Measurements from ENCODE around the gene CPT1C.

CPT1C gene

DNA sequence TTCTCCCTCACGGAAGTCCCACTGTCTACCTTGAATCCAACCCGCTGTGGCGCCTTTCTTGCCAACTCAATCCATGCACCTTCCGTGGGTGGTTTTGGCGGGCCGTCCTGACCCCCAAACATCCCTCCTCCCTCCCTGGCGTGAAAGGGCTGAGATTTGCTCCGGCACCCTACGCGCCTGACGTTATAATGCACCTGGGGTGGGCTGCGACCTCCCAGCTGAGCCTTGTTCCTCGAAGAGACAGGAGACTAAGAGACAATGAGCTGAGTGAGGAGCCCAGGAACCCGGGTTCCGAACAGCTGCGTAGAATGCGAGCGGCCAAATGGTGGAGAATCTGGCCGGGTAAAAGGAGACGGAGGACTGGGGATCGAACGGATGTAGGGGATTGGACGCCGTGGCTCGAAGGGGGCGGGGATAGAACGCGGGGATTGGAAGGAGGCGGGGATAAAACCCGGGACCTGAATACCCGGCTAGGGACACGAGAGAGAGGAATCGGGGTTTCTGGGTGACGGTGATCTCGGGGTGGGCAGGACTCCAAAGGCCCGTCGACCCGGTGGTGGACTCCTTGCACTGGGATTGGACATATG lies at the start of gene CPT1C:
CPT1C (plus strand) TSS at position 461 of the 587 bp plus-strand sequence. CDS start 1,137 bp downstream, outside the sequence.
- H3K9me3 Mint-ChIP-seq (ENCODE audit: low read depth): no peaks in the 10 kb centered on the region
- H3K4me1 Mint-ChIP-seq (ENCODE audit: low read depth): peaks cover 28% of the 10 kb centered on the region
- peaks cover 2% of the 10 kb centered on the region for H3K27me3 Mint-ChIP-seq
- peak within 1 kb of the TSS; percentile 87 for H3K4me3 Mint-ChIP-seq
- H3K36me3 Mint-ChIP-seq: no peaks in the 10 kb centered on the region
- H3K27ac Mint-ChIP-seq: no peak within 1 kb of the TSS

GRCh38 chr19:49641688-49642491 lies 49.0 kb upstream of the CPT1C start, which contains the start of gene SCAF1:
TSS of gene SCAF1 (plus strand) at chr19:49642209. CDS start at chr19:49645027, 2,818 bp downstream.
- Mint-ChIP-seq H3K9me3 (ENCODE audit: low read depth) (no peaks in the 10 kb centered on the region), H3K4me1 (ENCODE audit: low read depth) (peaks cover 50% of the 10 kb centered on the region), H3K4me3 (peak within 1 kb of the TSS; percentile 97), H3K27ac (peak within 1 kb of the TSS; percentile 98), H3K27me3 (no peaks in the 10 kb centered on the region), H3K36me3 (no peaks in the 10 kb centered on the region)

GRCh38 chr19:49642492-49643035 lies 48.4 kb upstream of the CPT1C start:
- Mint-ChIP-seq H3K4me3 (peak overlapping the region; percentile 97), H3K27me3 (no peaks in the 10 kb centered on the region), H3K4me1 (ENCODE audit: low read depth) (peaks cover 50% of the 10 kb centered on the region), H3K36me3 (no peaks in the 10 kb centered on the region), H3K27ac (peak overlapping the region; percentile 93), H3K9me3 (ENCODE audit: low read depth) (no peaks in the 10 kb centered on the region)

GRCh38 chr19:49643466-49643865 lies 47.5 kb upstream of the CPT1C start:
- H3K4me1 Mint-ChIP-seq (ENCODE audit: low read depth): peaks cover 44% of the 10 kb centered on the region
- H3K9me3 Mint-ChIP-seq (ENCODE audit: low read depth): no peaks in the 10 kb centered on the region
- H3K4me3 Mint-ChIP-seq: peak overlapping the region; percentile 97
- H3K27me3 Mint-ChIP-seq: no peaks in the 10 kb centered on the region
- no peaks in the 10 kb centered on the region for H3K36me3 Mint-ChIP-seq
- peak overlapping the region; percentile 84 for H3K27ac Mint-ChIP-seq

GRCh38 chr19:49645592-49645991 lies 45.3 kb upstream of the CPT1C start:
- H3K36me3 Mint-ChIP-seq: no peaks in the 10 kb centered on the region
- H3K4me3 Mint-ChIP-seq: no peak overlapping the region
- H3K27me3 Mint-ChIP-seq: no peaks in the 10 kb centered on the region
- H3K4me1 Mint-ChIP-seq (ENCODE audit: low read depth): peaks cover 30% of the 10 kb centered on the region
- no peak overlapping the region for H3K27ac Mint-ChIP-seq
- no peaks in the 10 kb centered on the region for H3K9me3 Mint-ChIP-seq (ENCODE audit: low read depth)

DNA sequence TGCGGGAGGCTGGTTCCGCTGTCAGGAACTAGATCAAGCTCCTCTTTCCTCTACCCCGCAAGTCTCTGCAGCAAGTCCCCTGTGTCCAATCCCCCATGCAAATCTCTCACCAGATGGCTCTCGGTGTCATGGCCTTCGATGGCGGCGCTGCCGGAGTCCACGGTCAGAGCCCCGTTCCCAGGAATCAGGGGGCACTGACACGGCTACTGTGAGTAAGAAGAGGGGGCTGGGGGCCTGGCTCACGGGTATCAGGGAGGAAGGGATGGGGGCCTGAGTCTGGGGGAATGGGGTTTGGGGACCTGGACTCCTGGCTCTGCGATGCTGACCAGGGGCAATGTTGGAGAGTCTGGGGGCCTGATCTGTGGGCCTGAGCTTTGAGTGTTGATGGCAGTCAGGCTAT lies 44.9 kb upstream of the CPT1C start:
- no peaks in the 10 kb centered on the region for H3K36me3 Mint-ChIP-seq
- no peaks in the 10 kb centered on the region for H3K9me3 Mint-ChIP-seq (ENCODE audit: low read depth)
- H3K4me1 Mint-ChIP-seq (ENCODE audit: low read depth): peaks cover 27% of the 10 kb centered on the region
- no peaks in the 10 kb centered on the region for H3K27me3 Mint-ChIP-seq
- H3K4me3 Mint-ChIP-seq: no peak overlapping the region
- no peak overlapping the region for H3K27ac Mint-ChIP-seq

- Mint-ChIP-seq H3K27me3 (no peaks in the 10 kb centered on the region), H3K4me1 (ENCODE audit: low read depth) (peaks cover 26% of the 10 kb centered on the region), H3K36me3 (no peaks in the 10 kb centered on the region), H3K27ac (no peak overlapping the region), H3K4me3 (no peak overlapping the region), H3K9me3 (ENCODE audit: low read depth) (no peaks in the 10 kb centered on the region)
Observed at GRCh38 chr19:49646586-49646985, 44.3 kb upstream of the CPT1C start.

DNA sequence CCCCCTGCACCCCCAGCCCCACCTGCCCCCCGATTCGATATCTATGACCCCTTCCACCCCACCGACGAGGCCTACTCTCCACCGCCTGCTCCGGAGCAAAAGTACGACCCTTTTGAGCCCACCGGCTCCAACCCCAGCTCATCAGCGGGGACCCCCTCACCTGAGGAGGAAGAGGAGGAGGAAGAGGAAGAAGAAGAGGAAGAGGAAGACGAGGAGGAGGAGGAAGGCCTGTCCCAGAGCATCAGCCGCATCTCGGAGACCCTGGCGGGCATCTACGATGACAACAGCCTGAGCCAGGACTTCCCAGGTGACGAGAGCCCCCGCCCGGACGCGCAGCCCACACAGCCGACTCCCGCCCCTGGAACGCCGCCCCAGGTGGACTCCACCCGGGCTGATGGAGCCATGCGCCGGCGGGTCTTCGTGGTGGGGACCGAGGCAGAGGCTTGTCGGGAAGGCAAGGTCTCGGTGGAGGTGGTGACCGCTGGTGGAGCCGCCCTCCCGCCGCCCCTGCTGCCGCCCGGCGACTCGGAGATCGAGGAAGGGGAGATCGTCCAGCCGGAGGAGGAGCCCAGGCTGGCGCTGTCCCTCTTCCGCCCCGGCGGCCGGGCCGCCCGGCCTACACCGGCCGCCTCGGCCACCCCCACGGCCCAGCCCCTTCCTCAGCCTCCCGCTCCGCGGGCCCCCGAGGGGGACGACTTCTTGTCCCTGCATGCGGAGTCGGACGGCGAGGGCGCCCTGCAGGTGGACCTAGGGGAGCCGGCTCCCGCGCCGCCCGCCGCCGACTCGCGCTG lies 39.7 kb upstream of the CPT1C start:
- H3K36me3 Mint-ChIP-seq: no peaks in the 10 kb centered on the region
- no peaks in the 10 kb centered on the region for H3K4me1 Mint-ChIP-seq (ENCODE audit: low read depth)
- no peaks in the 10 kb centered on the region for H3K9me3 Mint-ChIP-seq (ENCODE audit: low read depth)
- H3K27ac Mint-ChIP-seq: no peak overlapping the region
- no peak overlapping the region for H3K4me3 Mint-ChIP-seq
- no peaks in the 10 kb centered on the region for H3K27me3 Mint-ChIP-seq

- Mint-ChIP-seq H3K4me1 (ENCODE audit: low read depth) (no peaks in the 10 kb centered on the region), H3K27ac (no peak overlapping the region), H3K27me3 (no peaks in the 10 kb centered on the region), H3K4me3 (no peak overlapping the region), H3K36me3 (no peaks in the 10 kb centered on the region), H3K9me3 (ENCODE audit: low read depth) (no peaks in the 10 kb centered on the region)
Observed at GRCh38 chr19:49651820-49652550, 38.9 kb upstream of the CPT1C start.

DNA sequence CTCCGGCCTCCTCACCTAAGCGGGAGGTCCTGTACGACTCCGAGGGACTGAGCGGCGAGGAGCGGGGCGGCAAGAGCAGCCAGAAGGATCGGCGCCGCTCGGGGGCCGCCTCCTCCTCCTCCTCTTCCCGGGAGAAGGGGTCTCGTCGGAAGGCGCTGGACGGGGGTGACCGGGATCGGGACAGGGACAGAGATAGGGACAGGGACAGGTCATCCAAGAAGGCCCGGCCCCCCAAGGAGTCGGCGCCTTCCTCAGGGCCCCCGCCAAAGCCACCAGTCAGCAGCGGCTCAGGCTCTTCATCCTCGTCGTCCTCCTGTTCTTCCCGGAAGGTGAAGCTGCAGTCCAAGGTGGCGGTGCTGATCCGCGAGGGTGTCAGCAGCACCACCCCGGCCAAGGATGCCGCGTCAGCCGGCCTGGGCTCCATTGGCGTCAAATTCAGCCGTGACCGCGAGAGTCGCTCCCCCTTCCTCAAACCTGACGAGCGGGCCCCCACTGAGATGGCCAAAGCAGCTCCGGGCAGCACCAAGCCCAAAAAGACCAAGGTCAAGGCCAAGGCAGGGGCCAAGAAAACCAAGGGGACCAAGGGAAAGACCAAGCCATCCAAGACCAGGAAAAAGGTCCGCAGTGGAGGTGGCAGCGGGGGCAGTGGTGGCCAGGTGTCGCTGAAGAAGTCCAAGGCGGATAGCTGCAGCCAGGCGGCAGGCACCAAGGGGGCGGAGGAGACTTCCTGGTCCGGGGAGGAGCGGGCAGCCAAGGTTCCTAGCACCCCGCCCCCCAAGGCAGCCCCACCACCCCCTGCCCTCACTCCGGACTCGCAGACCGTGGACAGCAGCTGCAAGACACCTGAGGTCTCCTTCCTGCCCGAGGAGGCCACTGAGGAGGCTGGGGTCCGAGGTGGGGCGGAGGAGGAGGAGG lies 38.1 kb upstream of the CPT1C start:
- H3K27me3 Mint-ChIP-seq: no peaks in the 10 kb centered on the region
- H3K4me1 Mint-ChIP-seq (ENCODE audit: low read depth): no peaks in the 10 kb centered on the region
- H3K36me3 Mint-ChIP-seq: no peaks in the 10 kb centered on the region
- no peaks in the 10 kb centered on the region for H3K9me3 Mint-ChIP-seq (ENCODE audit: low read depth)
- H3K4me3 Mint-ChIP-seq: no peak overlapping the region
- H3K27ac Mint-ChIP-seq: no peak overlapping the region

DNA sequence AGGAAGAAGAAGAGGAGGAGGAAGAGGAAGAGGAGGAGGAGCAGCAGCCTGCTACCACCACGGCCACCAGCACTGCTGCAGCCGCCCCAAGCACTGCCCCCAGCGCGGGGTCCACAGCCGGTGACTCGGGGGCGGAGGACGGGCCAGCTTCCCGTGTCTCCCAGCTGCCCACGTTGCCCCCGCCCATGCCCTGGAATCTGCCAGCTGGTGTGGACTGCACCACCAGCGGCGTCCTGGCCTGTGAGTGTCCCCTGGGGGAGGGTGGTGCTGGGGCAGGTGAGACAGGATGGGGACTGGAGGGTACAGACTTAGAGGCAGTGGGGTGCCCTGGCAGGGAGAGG lies 37.5 kb upstream of the CPT1C start:
- Mint-ChIP-seq H3K36me3 (no peaks in the 10 kb centered on the region), H3K4me3 (no peak overlapping the region), H3K9me3 (ENCODE audit: low read depth) (no peaks in the 10 kb centered on the region), H3K27ac (no peak overlapping the region), H3K27me3 (no peaks in the 10 kb centered on the region), H3K4me1 (ENCODE audit: low read depth) (no peaks in the 10 kb centered on the region)

- H3K4me1 Mint-ChIP-seq (ENCODE audit: low read depth): no peaks in the 10 kb centered on the region
- H3K4me3 Mint-ChIP-seq: no peak overlapping the region
- H3K27me3 Mint-ChIP-seq: no peaks in the 10 kb centered on the region
- H3K9me3 Mint-ChIP-seq (ENCODE audit: low read depth): no peaks in the 10 kb centered on the region
- no peaks in the 10 kb centered on the region for H3K36me3 Mint-ChIP-seq
- no peak overlapping the region for H3K27ac Mint-ChIP-seq
Observed at GRCh38 chr19:49654581-49654980, 36.3 kb upstream of the CPT1C start.

GRCh38 chr19:49655570-49656455 lies 35.1 kb upstream of the CPT1C start:
- no peak overlapping the region for H3K27ac Mint-ChIP-seq
- peaks cover 4% of the 10 kb centered on the region for H3K4me1 Mint-ChIP-seq (ENCODE audit: low read depth)
- H3K27me3 Mint-ChIP-seq: no peaks in the 10 kb centered on the region
- H3K4me3 Mint-ChIP-seq: no peak overlapping the region
- H3K36me3 Mint-ChIP-seq: no peaks in the 10 kb centered on the region
- H3K9me3 Mint-ChIP-seq (ENCODE audit: low read depth): no peaks in the 10 kb centered on the region
